Liver (tissue), 9 donors: ENCODE measurements around the gene ETS1. TPM values are rescaled to one million over a fixed set of nuclear protein-coding genes. Genes with fewer than 3 reads are reported as not detected.

ENCODE experiments used
- DNase-seq: peaks from one replicate; pipeline ENCODE4 v3.0.0-alpha.2; 2017; ENCODE audit warnings: low spot score
- H3K27ac ChIP-seq, 2 donors: one replicate each; pipeline ENCODE4 v1.7.0; 2013; ENCODE audit warnings: inconsistent platforms in 2 of 2, low read length in 2 of 2, control low read depth in 1 of 2, low read depth in 1 of 2, mild to moderate bottlenecking in 1 of 2
- H3K27me3 ChIP-seq, 4 donors: one replicate each; pipeline versions ENCODE4 v1.6.1 to v1.7.0; 2013; ENCODE audit warnings: low read length in 3 of 4, inconsistent platforms in 1 of 4, mild to moderate bottlenecking in 1 of 4, moderate library complexity in 1 of 4; ENCODE audit not compliant: control insufficient read depth in 4 of 4, insufficient read depth in 4 of 4
- H3K36me3 ChIP-seq, 4 donors: one replicate each; pipeline versions ENCODE4 v1.6.1 to v1.7.0; 2013; ENCODE audit warnings: low read length in 3 of 4, mild to moderate bottlenecking in 3 of 4, low read depth in 1 of 4, moderate library complexity in 1 of 4; ENCODE audit not compliant: control insufficient read depth in 4 of 4, insufficient read depth in 3 of 4
- H3K4me1 ChIP-seq, 4 donors: one replicate each; pipeline versions ENCODE4 v1.6.1 to v1.7.0; 2013; ENCODE audit warnings: low read length in 3 of 4, mild to moderate bottlenecking in 3 of 4, moderate library complexity in 1 of 4; ENCODE audit not compliant: control insufficient read depth in 4 of 4, insufficient read depth in 4 of 4
- H3K4me3 ChIP-seq, 3 donors: one replicate each; pipeline versions ENCODE4 v1.6.1 to v1.7.0; 2013; ENCODE audit warnings: low read length in 3 of 3, control low read depth in 1 of 3, low read depth in 1 of 3, mild to moderate bottlenecking in 1 of 3
- H3K9ac ChIP-seq, 2 donors: one replicate each; pipeline ENCODE4 v1.7.0; 2013; ENCODE audit warnings: low read length in 2 of 2, mild to moderate bottlenecking in 2 of 2, moderate library complexity in 2 of 2, control low read depth in 1 of 2, low read depth in 1 of 2
- H3K9me3 ChIP-seq, 4 donors: one replicate each; pipeline versions ENCODE4 v1.6.1 to v1.7.0; 2013; ENCODE audit warnings: low read length in 3 of 4; ENCODE audit not compliant: control insufficient read depth in 4 of 4
- ATF3 ChIP-seq: IDR thresholded peaks from 2 replicates; pipeline ENCODE4 v1.6.1; 2016; ENCODE audit warnings: antibody characterized with exemption
- EGR1 ChIP-seq, 2 donors: IDR thresholded peaks; 2 replicates each; pipeline ENCODE4 v1.6.1; 2016 to 2018; ENCODE audit warnings: antibody characterized with exemption in 2 of 2, low read depth in 2 of 2
- FOXA1 ChIP-seq: IDR thresholded peaks from 2 replicates; pipeline ENCODE4 v1.6.1; 2016; ENCODE audit warnings: antibody characterized with exemption
- FOXA2 ChIP-seq: IDR thresholded peaks from 2 replicates; pipeline ENCODE4 v1.6.1; 2016; ENCODE audit warnings: antibody characterized with exemption
- GABPA ChIP-seq, 2 donors: IDR thresholded peaks in 1 of 2; conservative IDR thresholded peaks in 1 of 2; 2 replicates each; pipeline ENCODE4 v1.6.1; 2016; ENCODE audit warnings: antibody characterized with exemption in 2 of 2, mild to moderate bottlenecking in 1 of 2, moderate library complexity in 1 of 2
- HNF4A ChIP-seq, 2 donors: conservative IDR thresholded peaks; 2 replicates each; pipeline ENCODE4 v1.6.1; 2016; ENCODE audit warnings: antibody characterized with exemption in 2 of 2, mild to moderate bottlenecking in 2 of 2
- HNF4G ChIP-seq: IDR thresholded peaks from 2 replicates; pipeline ENCODE4 v1.6.1; 2016; ENCODE audit warnings: antibody characterized with exemption
- JUND ChIP-seq, 2 donors: IDR thresholded peaks; 2 replicates each; pipeline ENCODE4 v1.6.1; 2016; ENCODE audit warnings: antibody characterized with exemption in 2 of 2
- NR2F2 ChIP-seq: IDR thresholded peaks from 2 replicates; pipeline ENCODE4 v1.6.1; 2016; ENCODE audit warnings: antibody characterized with exemption
- RAD21 ChIP-seq, 2 donors: IDR thresholded peaks; 2 replicates each; pipeline ENCODE4 v1.6.1; 2016; ENCODE audit warnings: antibody characterized with exemption in 2 of 2, mild to moderate bottlenecking in 2 of 2
- RXRA ChIP-seq, 2 donors: IDR thresholded peaks; 2 replicates each; pipeline ENCODE4 v1.6.1; 2017 to 2018; ENCODE audit warnings: antibody characterized with exemption in 2 of 2, mild to moderate bottlenecking in 1 of 2
- SP1 ChIP-seq: IDR thresholded peaks from 2 replicates; pipeline ENCODE4 v1.6.1; 2018; ENCODE audit warnings: antibody characterized with exemption, mild to moderate bottlenecking
- TAF1 ChIP-seq: conservative IDR thresholded peaks from 2 replicates; pipeline ENCODE4 v1.6.1; 2016; ENCODE audit warnings: antibody characterized with exemption, mild to moderate bottlenecking
- YY1 ChIP-seq: IDR thresholded peaks from 2 replicates; pipeline ENCODE4 v1.6.1; 2016; ENCODE audit warnings: antibody characterized with exemption, mild to moderate bottlenecking
- ZBTB33 ChIP-seq: IDR thresholded peaks from 2 replicates; pipeline ENCODE4 v1.6.1; 2016; ENCODE audit warnings: antibody characterized with exemption
- WGBS: extraction: QIAGEN DNeasy Blood & Tissue Kit; methylation state at CpG from one replicate; pipeline ENCODE4 v1.1.7; 2013; 5-methylcytosine and 5-hydroxymethylcytosine counted together
- polyA plus RNA-seq, 2 donors: library from polyadenylated mRNA; stranded (reverse) in 1 of 2; unstranded in 1 of 2; fragments of 200-250 nt in 1 of 2; fragments of >200 nt in 1 of 2; fragmentation: Nextera tagmentation in 1 of 2; extraction: Ambion mirVana in 1 of 2; gene quantifications; one replicate each; pipeline versions ENCODE4 v1.2.1 to v1.2.3, GENCODE V29; 2013 to 2015
- total RNA-seq, 2 donors: library from RNA; depleted of rRNA; stranded (reverse); fragments of >200 nt; gene quantifications; one replicate each; pipeline ENCODE4 v1.2.3, GENCODE V29; 2014
- TF ChIP-seq, protein P1 (sequence below): fragments of 150-350 bp; IDR thresholded peaks from 2 replicates; pipeline ENCODE4 v1.5.1; 2017; ENCODE audit warnings: improper control_type of control experiment, low read depth, low read length; ENCODE audit not compliant: missing input control
- TF ChIP-seq, protein P2 (sequence below): IDR thresholded peaks from 2 replicates; pipeline ENCODE4 v1.6.1; 2016; ENCODE audit warnings: antibody characterized with exemption
- donor health status: healthy.
- donor health status: healthy.
- donor health status: healthy.
- donor health status: healthy.
- donor health status: healthy.

The ETS1 gene
- total and polyA plus RNA-seq, 4 donors = 4.8 to 30.0 (median 20.3) TPM

DNA sequence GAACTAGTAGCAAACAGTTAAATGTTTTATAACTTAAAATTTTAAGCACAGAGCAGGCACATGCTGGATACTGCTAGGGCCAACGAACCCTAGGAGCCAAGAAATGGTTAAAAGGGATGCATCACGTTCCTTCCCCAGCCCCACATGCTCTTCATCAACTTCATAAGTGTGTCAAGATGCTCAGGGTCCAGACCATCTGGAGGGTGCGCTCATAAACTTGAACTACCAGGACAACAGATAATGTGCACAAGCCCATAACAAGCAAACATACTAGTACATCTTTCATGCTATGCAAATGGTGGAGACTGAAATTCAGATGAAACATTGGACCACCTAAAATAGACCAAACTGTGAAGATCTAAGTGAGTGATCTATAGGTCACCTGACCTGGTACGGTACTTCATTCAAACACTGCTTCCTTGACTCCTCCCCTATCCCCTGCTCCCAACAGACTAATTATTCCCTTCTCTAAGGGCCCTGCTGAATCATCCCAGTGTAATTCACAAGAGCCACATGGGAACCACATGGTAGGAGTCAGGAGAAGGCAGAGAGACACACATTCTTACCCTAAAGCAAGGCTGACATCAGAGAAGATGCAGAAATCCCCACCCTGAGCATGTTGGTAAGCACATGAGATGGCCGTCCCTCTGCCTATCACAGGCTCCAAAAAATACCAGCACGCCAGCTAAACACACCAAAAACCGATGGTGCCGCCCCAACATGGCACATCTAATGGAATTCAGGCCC is 83.9 kb downstream of the ETS1 start:
- Histone ChIP-seq H3K9me3 (no peaks in the 10 kb centered on the region), H3K4me3 (no peak overlapping the region), H3K27ac (peak overlapping the region; percentile 35 to 44), H3K9ac (no peak overlapping the region), H3K4me1 (peaks cover 0 to 28% (median 15%) of the 10 kb centered on the region in 4 donors), H3K36me3 (no peaks in the 10 kb centered on the region), H3K27me3 (no peaks in the 10 kb centered on the region)
- DNase-seq = no peak
- 69% methylated on average over 8 of the region's 8 CpGs for WGBS
- no peak for TF ChIP-seq RXRA (IDR thresholded peaks at IDR 0.05)
- no peak for TF ChIP-seq TAF1
- TF ChIP-seq NR2F2 = no peak
- TF ChIP-seq FOXA2 = no peak
- TF ChIP-seq FOXA1 = no peak

- Histone ChIP-seq H3K9ac (no peak overlapping the region), H3K4me1 (peaks cover 0 to 31% (median 17%) of the 10 kb centered on the region in 4 donors), H3K9me3 (no peaks in the 10 kb centered on the region), H3K27me3 (no peaks in the 10 kb centered on the region), H3K36me3 (no peaks in the 10 kb centered on the region), H3K27ac (peak overlapping the region; percentile 36 to 57), H3K4me3 (no peak overlapping the region)
- TF ChIP-seq ATF3 (no peak), JUND (IDR thresholded peaks at IDR 0.05) (no peak), GABPA (IDR thresholded peaks at IDR 0.05 in 1 of 2, conservative IDR thresholded peaks at IDR 0.05 in 1 of 2) (no peak), SP1 (no peak), YY1 (no peak), EGR1 (IDR thresholded peaks at IDR 0.05; ENCODE audit: low read depth in 2 of 2) (no peak), RAD21 (IDR thresholded peaks at IDR 0.05) (no peak), HNF4G (no peak), ZBTB33 (no peak)
- WGBS = 58% methylated on average over 4 of the region's 4 CpGs
- DNase-seq = no peak
Measured at GRCh38 chr11:128502726-128503125, 84.6 kb downstream of the ETS1 start.

GRCh38 chr11:128501632-128502549 is 85.5 kb downstream of the ETS1 start:
- Histone ChIP-seq H3K36me3 (no peaks in the 10 kb centered on the region), H3K9ac (no peak overlapping the region), H3K4me3 (no peak overlapping the region), H3K4me1 (peaks cover 0 to 38% (median 23%) of the 10 kb centered on the region in 4 donors), H3K27ac (peak overlapping the region; percentile 36 to 57), H3K9me3 (no peaks in the 10 kb centered on the region), H3K27me3 (no peaks in the 10 kb centered on the region)
- 64% methylated on average over 5 of the region's 5 CpGs for WGBS
- DNase-seq = no peak
- TF ChIP-seq NR2F2 (no peak), SP1 (no peak), RXRA (IDR thresholded peaks at IDR 0.05) (no peak), JUND (IDR thresholded peaks at IDR 0.05) (no peak), EGR1 (IDR thresholded peaks at IDR 0.05; ENCODE audit: low read depth in 2 of 2) (no peak), RAD21 (IDR thresholded peaks at IDR 0.05) (no peak), GABPA (IDR thresholded peaks at IDR 0.05 in 1 of 2, conservative IDR thresholded peaks at IDR 0.05 in 1 of 2) (no peak), HNF4A (conservative IDR thresholded peaks at IDR 0.05) (no peak), YY1 (no peak), HNF4G (no peak), ATF3 (no peak), TAF1 (no peak), FOXA1 (no peak)
- TF ChIP-seq, protein P1, sequence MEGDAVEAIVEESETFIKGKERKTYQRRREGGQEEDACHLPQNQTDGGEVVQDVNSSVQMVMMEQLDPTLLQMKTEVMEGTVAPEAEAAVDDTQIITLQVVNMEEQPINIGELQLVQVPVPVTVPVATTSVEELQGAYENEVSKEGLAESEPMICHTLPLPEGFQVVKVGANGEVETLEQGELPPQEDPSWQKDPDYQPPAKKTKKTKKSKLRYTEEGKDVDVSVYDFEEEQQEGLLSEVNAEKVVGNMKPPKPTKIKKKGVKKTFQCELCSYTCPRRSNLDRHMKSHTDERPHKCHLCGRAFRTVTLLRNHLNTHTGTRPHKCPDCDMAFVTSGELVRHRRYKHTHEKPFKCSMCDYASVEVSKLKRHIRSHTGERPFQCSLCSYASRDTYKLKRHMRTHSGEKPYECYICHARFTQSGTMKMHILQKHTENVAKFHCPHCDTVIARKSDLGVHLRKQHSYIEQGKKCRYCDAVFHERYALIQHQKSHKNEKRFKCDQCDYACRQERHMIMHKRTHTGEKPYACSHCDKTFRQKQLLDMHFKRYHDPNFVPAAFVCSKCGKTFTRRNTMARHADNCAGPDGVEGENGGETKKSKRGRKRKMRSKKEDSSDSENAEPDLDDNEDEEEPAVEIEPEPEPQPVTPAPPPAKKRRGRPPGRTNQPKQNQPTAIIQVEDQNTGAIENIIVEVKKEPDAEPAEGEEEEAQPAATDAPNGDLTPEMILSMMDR = no peak
- TF ChIP-seq, protein P2, sequence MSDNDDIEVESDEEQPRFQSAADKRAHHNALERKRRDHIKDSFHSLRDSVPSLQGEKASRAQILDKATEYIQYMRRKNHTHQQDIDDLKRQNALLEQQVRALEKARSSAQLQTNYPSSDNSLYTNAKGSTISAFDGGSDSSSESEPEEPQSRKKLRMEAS = no peak
